GM23338 (cell line): ENCODE results near the gene BID.

ENCODE experiments used
- CREB1 ChIP-seq: fragments of 250-450 bp; sonication (Bioruptor Pico); IDR thresholded peaks from 2 replicates; pipeline ENCODE4 v1.5.0; 2020; ENCODE audit warnings: low read depth, mild to moderate bottlenecking, moderate library complexity
- CTCF ChIP-seq, 2 experiments: fragments of 200-600 bp in 1 of 2; sonication (generic) in 1 of 2; conservative IDR thresholded peaks; 2 replicates each; pipeline versions ENCODE4 v1.5.1 to v1.6.1; 2016 to 2017; ENCODE audit warnings: antibody characterized with exemption in 2 of 2, low read depth in 2 of 2, mild to moderate bottlenecking in 2 of 2, moderate library complexity in 1 of 2
- ETS1 ChIP-seq: IDR thresholded peaks from 2 replicates; pipeline ENCODE4 v1.6.1; 2016; ENCODE audit warnings: antibody characterized with exemption
- EZH2 ChIP-seq: fragments of 200-600 bp; sonication (generic); IDR thresholded peaks from one replicate; pipeline ENCODE4 v1.8.0; 2017; ENCODE audit warnings: antibody characterized with exemption, mild to moderate bottlenecking, low read depth; ENCODE audit not compliant: unreplicated experiment
- EZH2phosphoT487 ChIP-seq: fragments of 200-600 bp; sonication (generic); IDR thresholded peaks from one replicate; pipeline ENCODE4 v1.8.1; 2018; ENCODE audit warnings: antibody characterized with exemption; ENCODE audit not compliant: unreplicated experiment
- JUNB ChIP-seq: IDR thresholded peaks from one replicate; pipeline ENCODE4 v1.6.1; 2016; ENCODE audit warnings: antibody characterized with exemption; ENCODE audit not compliant: unreplicated experiment
- POLR2AphosphoS5 ChIP-seq: IDR thresholded peaks from 2 replicates; pipeline ENCODE4 v1.6.1; 2016; ENCODE audit warnings: antibody characterized with exemption, low read depth
- STAT1 ChIP-seq: IDR thresholded peaks from one replicate; pipeline ENCODE4 v1.6.1; 2016; ENCODE audit warnings: antibody characterized with exemption; ENCODE audit not compliant: unreplicated experiment
- ZNF114 ChIP-seq: fragments of 250-450 bp; sonication (Bioruptor Pico); IDR thresholded peaks from 2 replicates; pipeline ENCODE4 v1.5.0; 2020; ENCODE audit warnings: mild to moderate bottlenecking, moderate library complexity
- TF ChIP-seq, protein P1 (sequence below): IDR thresholded peaks from one replicate; pipeline ENCODE4 v1.6.1; 2018; ENCODE audit warnings: antibody characterized with exemption; ENCODE audit not compliant: unreplicated experiment
- TF ChIP-seq, protein P2 (sequence below): fragments of 250-450 bp; sonication (Bioruptor Pico); IDR thresholded peaks from 2 replicates; pipeline ENCODE4 v1.5.0; 2020; ENCODE audit warnings: mild to moderate bottlenecking, moderate library complexity

- TF ChIP-seq CTCF (conservative IDR thresholded peaks at IDR 0.05; ENCODE audit: low read depth in 2 of 2): no peak
- TF ChIP-seq POLR2AphosphoS5: no peak
- TF ChIP-seq, protein P1, sequence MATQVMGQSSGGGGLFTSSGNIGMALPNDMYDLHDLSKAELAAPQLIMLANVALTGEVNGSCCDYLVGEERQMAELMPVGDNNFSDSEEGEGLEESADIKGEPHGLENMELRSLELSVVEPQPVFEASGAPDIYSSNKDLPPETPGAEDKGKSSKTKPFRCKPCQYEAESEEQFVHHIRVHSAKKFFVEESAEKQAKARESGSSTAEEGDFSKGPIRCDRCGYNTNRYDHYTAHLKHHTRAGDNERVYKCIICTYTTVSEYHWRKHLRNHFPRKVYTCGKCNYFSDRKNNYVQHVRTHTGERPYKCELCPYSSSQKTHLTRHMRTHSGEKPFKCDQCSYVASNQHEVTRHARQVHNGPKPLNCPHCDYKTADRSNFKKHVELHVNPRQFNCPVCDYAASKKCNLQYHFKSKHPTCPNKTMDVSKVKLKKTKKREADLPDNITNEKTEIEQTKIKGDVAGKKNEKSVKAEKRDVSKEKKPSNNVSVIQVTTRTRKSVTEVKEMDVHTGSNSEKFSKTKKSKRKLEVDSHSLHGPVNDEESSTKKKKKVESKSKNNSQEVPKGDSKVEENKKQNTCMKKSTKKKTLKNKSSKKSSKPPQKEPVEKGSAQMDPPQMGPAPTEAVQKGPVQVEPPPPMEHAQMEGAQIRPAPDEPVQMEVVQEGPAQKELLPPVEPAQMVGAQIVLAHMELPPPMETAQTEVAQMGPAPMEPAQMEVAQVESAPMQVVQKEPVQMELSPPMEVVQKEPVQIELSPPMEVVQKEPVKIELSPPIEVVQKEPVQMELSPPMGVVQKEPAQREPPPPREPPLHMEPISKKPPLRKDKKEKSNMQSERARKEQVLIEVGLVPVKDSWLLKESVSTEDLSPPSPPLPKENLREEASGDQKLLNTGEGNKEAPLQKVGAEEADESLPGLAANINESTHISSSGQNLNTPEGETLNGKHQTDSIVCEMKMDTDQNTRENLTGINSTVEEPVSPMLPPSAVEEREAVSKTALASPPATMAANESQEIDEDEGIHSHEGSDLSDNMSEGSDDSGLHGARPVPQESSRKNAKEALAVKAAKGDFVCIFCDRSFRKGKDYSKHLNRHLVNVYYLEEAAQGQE: no peak
- no peak for TF ChIP-seq EZH2
- no peak for TF ChIP-seq CREB1
- no peak for TF ChIP-seq ZNF114
- TF ChIP-seq EZH2phosphoT487: no peak
- no peak for TF ChIP-seq JUNB
- no peak for TF ChIP-seq ETS1
- TF ChIP-seq, protein P2, sequence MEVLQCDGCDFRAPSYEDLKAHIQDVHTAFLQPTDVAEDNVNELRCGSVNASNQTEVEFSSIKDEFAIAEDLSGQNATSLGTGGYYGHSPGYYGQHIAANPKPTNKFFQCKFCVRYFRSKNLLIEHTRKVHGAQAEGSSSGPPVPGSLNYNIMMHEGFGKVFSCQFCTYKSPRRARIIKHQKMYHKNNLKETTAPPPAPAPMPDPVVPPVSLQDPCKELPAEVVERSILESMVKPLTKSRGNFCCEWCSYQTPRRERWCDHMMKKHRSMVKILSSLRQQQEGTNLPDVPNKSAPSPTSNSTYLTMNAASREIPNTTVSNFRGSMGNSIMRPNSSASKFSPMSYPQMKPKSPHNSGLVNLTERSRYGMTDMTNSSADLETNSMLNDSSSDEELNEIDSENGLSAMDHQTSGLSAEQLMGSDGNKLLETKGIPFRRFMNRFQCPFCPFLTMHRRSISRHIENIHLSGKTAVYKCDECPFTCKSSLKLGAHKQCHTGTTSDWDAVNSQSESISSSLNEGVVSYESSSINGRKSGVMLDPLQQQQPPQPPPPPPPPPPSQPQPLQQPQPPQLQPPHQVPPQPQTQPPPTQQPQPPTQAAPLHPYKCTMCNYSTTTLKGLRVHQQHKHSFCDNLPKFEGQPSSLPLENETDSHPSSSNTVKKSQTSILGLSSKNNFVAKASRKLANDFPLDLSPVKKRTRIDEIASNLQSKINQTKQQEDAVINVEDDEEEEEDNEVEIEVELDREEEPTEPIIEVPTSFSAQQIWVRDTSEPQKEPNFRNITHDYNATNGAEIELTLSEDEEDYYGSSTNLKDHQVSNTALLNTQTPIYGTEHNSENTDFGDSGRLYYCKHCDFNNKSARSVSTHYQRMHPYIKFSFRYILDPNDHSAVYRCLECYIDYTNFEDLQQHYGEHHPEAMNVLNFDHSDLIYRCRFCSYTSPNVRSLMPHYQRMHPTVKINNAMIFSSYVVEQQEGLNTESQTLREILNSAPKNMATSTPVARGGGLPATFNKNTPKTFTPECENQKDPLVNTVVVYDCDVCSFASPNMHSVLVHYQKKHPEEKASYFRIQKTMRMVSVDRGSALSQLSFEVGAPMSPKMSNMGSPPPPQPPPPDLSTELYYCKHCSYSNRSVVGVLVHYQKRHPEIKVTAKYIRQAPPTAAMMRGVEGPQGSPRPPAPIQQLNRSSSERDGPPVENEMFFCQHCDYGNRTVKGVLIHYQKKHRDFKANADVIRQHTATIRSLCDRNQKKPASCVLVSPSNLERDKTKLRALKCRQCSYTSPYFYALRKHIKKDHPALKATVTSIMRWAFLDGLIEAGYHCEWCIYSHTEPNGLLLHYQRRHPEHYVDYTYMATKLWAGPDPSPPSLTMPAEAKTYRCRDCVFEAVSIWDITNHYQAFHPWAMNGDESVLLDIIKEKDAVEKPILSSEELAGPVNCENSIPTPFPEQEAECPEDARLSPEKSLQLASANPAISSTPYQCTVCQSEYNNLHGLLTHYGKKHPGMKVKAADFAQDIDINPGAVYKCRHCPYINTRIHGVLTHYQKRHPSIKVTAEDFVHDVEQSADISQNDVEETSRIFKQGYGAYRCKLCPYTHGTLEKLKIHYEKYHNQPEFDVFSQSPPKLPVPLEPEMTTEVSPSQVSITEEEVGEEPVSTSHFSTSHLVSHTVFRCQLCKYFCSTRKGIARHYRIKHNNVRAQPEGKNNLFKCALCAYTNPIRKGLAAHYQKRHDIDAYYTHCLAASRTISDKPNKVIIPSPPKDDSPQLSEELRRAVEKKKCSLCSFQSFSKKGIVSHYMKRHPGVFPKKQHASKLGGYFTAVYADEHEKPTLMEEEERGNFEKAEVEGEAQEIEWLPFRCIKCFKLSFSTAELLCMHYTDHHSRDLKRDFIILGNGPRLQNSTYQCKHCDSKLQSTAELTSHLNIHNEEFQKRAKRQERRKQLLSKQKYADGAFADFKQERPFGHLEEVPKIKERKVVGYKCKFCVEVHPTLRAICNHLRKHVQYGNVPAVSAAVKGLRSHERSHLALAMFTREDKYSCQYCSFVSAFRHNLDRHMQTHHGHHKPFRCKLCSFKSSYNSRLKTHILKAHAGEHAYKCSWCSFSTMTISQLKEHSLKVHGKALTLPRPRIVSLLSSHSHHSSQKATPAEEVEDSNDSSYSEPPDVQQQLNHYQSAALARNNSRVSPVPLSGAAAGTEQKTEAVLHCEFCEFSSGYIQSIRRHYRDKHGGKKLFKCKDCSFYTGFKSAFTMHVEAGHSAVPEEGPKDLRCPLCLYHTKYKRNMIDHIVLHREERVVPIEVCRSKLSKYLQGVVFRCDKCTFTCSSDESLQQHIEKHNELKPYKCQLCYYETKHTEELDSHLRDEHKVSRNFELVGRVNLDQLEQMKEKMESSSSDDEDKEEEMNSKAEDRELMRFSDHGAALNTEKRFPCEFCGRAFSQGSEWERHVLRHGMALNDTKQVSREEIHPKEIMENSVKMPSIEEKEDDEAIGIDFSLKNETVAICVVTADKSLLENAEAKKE (CRISPR knock-in tag): no peak
- TF ChIP-seq STAT1: no peak
These were observed 8.4 kb upstream of the BID start for GRCh38 chr22:17782621-17783020.
